Measurements from ENCODE around the gene SNTG2.

DNA sequence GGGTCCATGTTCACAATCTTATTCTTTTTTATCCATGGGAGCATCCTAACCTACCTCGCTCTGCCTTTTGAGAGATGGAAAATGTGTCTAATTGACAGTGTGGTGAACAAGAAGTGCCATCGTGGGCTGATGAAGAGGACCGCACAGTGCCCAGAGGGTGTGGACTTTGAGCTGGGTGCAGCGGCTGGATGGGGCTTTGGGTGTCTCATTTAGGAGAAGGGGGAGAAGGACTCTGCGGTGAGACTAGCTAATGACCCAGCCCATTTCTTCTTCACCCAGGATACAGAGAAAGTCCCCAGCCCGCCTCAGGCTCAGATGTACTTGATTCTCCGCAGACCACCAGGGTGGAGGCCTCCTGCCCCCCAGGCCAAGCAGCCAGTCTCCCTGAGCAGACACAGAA is 33.7 kb upstream of the SNTG2 start:
- TF ChIP-seq CTCF (IDR thresholded peaks at IDR 0.05) (no peak), POLR2A (IDR thresholded peaks at IDR 0.05) (no peak)
